GM18505 (cell line): Measurements from ENCODE around the gene PFKFB2.

ENCODE experiments used
- ATAC-seq: cut with Tn5 transposase; IDR thresholded peaks from one replicate; pipeline ENCODE4 v1.9.1; 2021; ENCODE audit not compliant: unreplicated experiment
- POLR2A ChIP-seq: IDR thresholded peaks from 4 replicates; pipeline ENCODE4 v1.6.1; 2011; ENCODE audit warnings: borderline replicate concordance; ENCODE audit not compliant: insufficient read depth, insufficient read length; ENCODE audit errors: extremely low read depth

Gene PFKFB2

DNA sequence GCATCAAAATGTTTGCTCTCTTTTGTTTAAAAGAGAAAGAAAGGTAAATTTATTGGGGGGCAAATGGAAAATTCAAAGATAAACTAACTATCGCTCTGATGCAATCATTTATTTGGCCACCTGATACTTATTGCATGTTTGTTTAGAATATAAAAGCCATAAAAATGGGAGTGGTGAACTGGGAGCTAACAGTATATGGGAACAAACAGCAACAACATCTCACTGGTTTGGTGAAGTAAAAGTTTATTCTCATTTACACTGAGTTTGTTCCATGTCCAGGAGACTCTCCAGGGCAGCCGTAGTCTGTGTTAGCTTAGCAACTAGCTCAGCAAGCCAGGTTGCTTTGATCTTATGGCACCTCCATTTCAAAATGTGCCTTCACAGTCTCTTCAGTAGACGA, 71.3 kb downstream of the PFKFB2 start:
- ATAC-seq = no peak

DNA sequence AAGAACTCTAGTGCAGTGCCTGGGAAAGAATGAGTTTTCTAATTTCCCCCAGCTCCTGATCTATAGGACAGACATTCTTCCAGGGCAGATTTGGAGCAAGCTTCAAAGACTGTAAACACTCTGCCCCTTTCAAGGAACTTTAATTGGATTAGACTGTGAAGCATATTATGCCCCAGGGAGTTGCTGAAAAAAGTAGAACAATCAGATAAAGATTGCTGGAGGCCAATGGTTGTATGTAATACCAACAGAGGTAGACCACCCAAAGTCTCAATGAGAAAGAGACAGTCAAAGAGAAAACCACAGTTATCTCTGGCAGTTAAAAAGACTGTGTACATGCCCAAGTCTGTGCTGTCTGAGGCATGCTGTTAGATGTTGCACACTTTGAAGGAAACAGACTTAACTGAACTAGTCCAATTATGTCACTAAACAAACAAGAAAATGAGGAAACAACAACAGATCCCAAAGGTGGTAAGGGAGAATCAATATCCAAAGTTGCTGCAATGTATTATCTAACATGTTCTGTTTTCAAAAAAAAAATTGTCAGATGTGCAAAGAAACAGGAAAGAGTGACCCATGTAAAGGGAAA, 75.4 kb downstream of the PFKFB2 start:
- no peak for ATAC-seq
- TF ChIP-seq POLR2A = no peak

More for the DNA sequence above, 71.3 kb downstream of the PFKFB2 start:
- TF ChIP-seq POLR2A = no peak

DNA sequence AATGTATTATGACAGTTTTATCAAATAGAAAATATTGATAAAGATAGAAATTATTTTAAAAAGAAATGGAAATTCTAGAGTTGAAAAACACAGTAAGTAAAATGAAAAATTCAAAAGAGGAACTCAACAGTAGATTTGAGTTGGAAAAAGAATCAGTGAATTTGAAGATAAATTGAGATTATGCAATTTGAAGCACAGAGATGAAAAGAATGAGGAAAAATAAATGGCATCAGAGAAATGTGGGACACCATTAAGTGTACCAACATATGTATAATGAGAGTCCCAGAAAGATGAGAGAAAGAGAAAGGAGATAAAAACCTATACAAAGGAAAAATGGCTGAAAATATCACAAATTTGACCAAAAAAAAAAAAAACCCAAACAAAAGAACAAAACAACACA, 76.0 kb downstream of the PFKFB2 start:
- no peak for ATAC-seq
- TF ChIP-seq POLR2A = no peak
